Neuron (in vitro differentiated cells): ENCODE measurements around the gene RNF141.

ENCODE experiments used
- H2AFZ ChIP-seq: one replicate; pipeline ENCODE4 v1.6.1; 2013; ENCODE audit warnings: low read depth, mild to moderate bottlenecking, inconsistent platforms, low read length, moderate library complexity
- H3K27me3 ChIP-seq: one replicate; pipeline ENCODE4 v1.6.1; 2013; ENCODE audit warnings: low read length; ENCODE audit not compliant: insufficient read depth
- H3K36me3 ChIP-seq: one replicate; pipeline ENCODE4 v1.6.1; 2013; ENCODE audit warnings: low read length; ENCODE audit not compliant: insufficient read depth
- H3K4me1 ChIP-seq: one replicate; pipeline ENCODE4 v1.6.1; 2013; ENCODE audit warnings: low read length; ENCODE audit not compliant: insufficient read depth
- H3K4me3 ChIP-seq: 2 replicates; pipeline ENCODE4 v1.5.1; 2013; ENCODE audit warnings: mild to moderate bottlenecking, low read length, moderate library complexity
- H3K9me3 ChIP-seq: one replicate; pipeline ENCODE4 v1.6.1; 2013; ENCODE audit warnings: low read length

RNF141 gene

GRCh38 chr11:10550503-10551289 lies 9.7 kb upstream of the RNF141 start:
- no peak overlapping the region for H3K4me3 ChIP-seq
- peaks cover 2% of the 10 kb centered on the region for H3K9me3 ChIP-seq
- H3K27me3 ChIP-seq, result no peaks in the 10 kb centered on the region
- H3K4me1 ChIP-seq, result no peaks in the 10 kb centered on the region
- H3K36me3 ChIP-seq, result no peaks in the 10 kb centered on the region
- no peak overlapping the region for H2AFZ ChIP-seq

GRCh38 chr11:10544491-10545465 lies 3.8 kb upstream of the RNF141 start:
- Histone ChIP-seq H2AFZ (no peak overlapping the region), H3K4me3 (no peak overlapping the region), H3K36me3 (no peaks in the 10 kb centered on the region)

GRCh38 chr11:10543782-10544181 lies 2.8 kb upstream of the RNF141 start:
- H3K27me3 ChIP-seq, result no peaks in the 10 kb centered on the region
- no peak overlapping the region for H2AFZ ChIP-seq
- no peak overlapping the region for H3K4me3 ChIP-seq
- H3K4me1 ChIP-seq, result peaks cover 10% of the 10 kb centered on the region
- peaks cover 7% of the 10 kb centered on the region for H3K9me3 ChIP-seq
- H3K36me3 ChIP-seq, result no peaks in the 10 kb centered on the region

More at GRCh38 chr11:10544491-10545465, 3.8 kb upstream of the RNF141 start:
- peaks cover 7% of the 10 kb centered on the region for H3K4me1 ChIP-seq
- no peaks in the 10 kb centered on the region for H3K27me3 ChIP-seq
- H3K9me3 ChIP-seq, result peaks cover 7% of the 10 kb centered on the region

- Histone ChIP-seq H3K9me3 (peaks cover 7% of the 10 kb centered on the region), H2AFZ (no peak overlapping the region), H3K27me3 (no peaks in the 10 kb centered on the region), H3K36me3 (no peaks in the 10 kb centered on the region), H3K4me3 (no peak overlapping the region), H3K4me1 (peaks cover 10% of the 10 kb centered on the region)
Measured at GRCh38 chr11:10542776-10543175, 1.8 kb upstream of the RNF141 start.

- H3K27me3 ChIP-seq, result no peaks in the 10 kb centered on the region
- peak overlapping the region; percentile 99 for H3K4me3 ChIP-seq
- peaks cover 7% of the 10 kb centered on the region for H3K9me3 ChIP-seq
- no peaks in the 10 kb centered on the region for H3K36me3 ChIP-seq
- peaks cover 10% of the 10 kb centered on the region for H3K4me1 ChIP-seq
- peak overlapping the region; percentile 98 for H2AFZ ChIP-seq
Measured at GRCh38 chr11:10541561-10541930, 559 bp upstream of the RNF141 start.

- Histone ChIP-seq H3K36me3 (no peaks in the 10 kb centered on the region), H3K9me3 (peaks cover 7% of the 10 kb centered on the region), H3K27me3 (no peaks in the 10 kb centered on the region), H3K4me1 (peaks cover 10% of the 10 kb centered on the region), H2AFZ (peak overlapping the region; percentile 98), H3K4me3 (peak overlapping the region; percentile 99)
Measured at GRCh38 chr11:10540546-10540914, 457 bp downstream of the RNF141 start.

GRCh38 chr11:10539339-10539738 lies 1.6 kb downstream of the RNF141 start:
- peaks cover 4% of the 10 kb centered on the region for H3K9me3 ChIP-seq
- no peak overlapping the region for H2AFZ ChIP-seq
- no peaks in the 10 kb centered on the region for H3K27me3 ChIP-seq
- H3K4me3 ChIP-seq, result no peak overlapping the region
- peaks cover 10% of the 10 kb centered on the region for H3K4me1 ChIP-seq
- H3K36me3 ChIP-seq, result no peaks in the 10 kb centered on the region

GRCh38 chr11:10538924-10539323 lies 2.1 kb downstream of the RNF141 start:
- peaks cover 10% of the 10 kb centered on the region for H3K4me1 ChIP-seq
- H3K27me3 ChIP-seq, result no peaks in the 10 kb centered on the region
- H3K36me3 ChIP-seq, result no peaks in the 10 kb centered on the region
- H3K4me3 ChIP-seq, result no peak overlapping the region
- no peak overlapping the region for H2AFZ ChIP-seq
- peaks cover 3% of the 10 kb centered on the region for H3K9me3 ChIP-seq

GRCh38 chr11:10537600-10537999 lies 3.4 kb downstream of the RNF141 start:
- H2AFZ ChIP-seq, result no peak overlapping the region
- H3K9me3 ChIP-seq, result no peaks in the 10 kb centered on the region
- H3K4me1 ChIP-seq, result peaks cover 10% of the 10 kb centered on the region
- peaks cover 5% of the 10 kb centered on the region for H3K36me3 ChIP-seq
- no peak overlapping the region for H3K4me3 ChIP-seq
- no peaks in the 10 kb centered on the region for H3K27me3 ChIP-seq

- peaks cover 17% of the 10 kb centered on the region for H3K36me3 ChIP-seq
- no peaks in the 10 kb centered on the region for H3K9me3 ChIP-seq
- H3K4me3 ChIP-seq, result no peak overlapping the region
- H3K4me1 ChIP-seq, result no peaks in the 10 kb centered on the region
- H3K27me3 ChIP-seq, result no peaks in the 10 kb centered on the region
- H2AFZ ChIP-seq, result no peak overlapping the region
Measured at GRCh38 chr11:10534316-10534715, 6.7 kb downstream of the RNF141 start.

- Histone ChIP-seq H3K27me3 (no peaks in the 10 kb centered on the region), H3K9me3 (no peaks in the 10 kb centered on the region), H3K36me3 (peaks cover 27% of the 10 kb centered on the region), H3K4me3 (no peak overlapping the region), H2AFZ (no peak overlapping the region), H3K4me1 (no peaks in the 10 kb centered on the region)
Measured at GRCh38 chr11:10533323-10533722, 7.7 kb downstream of the RNF141 start.

- Histone ChIP-seq H3K9me3 (no peaks in the 10 kb centered on the region), H3K4me1 (no peaks in the 10 kb centered on the region), H3K27me3 (no peaks in the 10 kb centered on the region), H3K4me3 (no peak overlapping the region), H3K36me3 (peaks cover 29% of the 10 kb centered on the region), H2AFZ (no peak overlapping the region)
Measured at GRCh38 chr11:10532526-10532925, 8.5 kb downstream of the RNF141 start.

GRCh38 chr11:10529279-10529678 lies 11.7 kb downstream of the RNF141 start:
- no peaks in the 10 kb centered on the region for H3K4me1 ChIP-seq
- H2AFZ ChIP-seq, result no peak overlapping the region
- H3K9me3 ChIP-seq, result no peaks in the 10 kb centered on the region
- no peak overlapping the region for H3K4me3 ChIP-seq
- H3K27me3 ChIP-seq, result no peaks in the 10 kb centered on the region
- H3K36me3 ChIP-seq, result peaks cover 43% of the 10 kb centered on the region
